ENCODE results near the gene PHETA1.

DNA sequence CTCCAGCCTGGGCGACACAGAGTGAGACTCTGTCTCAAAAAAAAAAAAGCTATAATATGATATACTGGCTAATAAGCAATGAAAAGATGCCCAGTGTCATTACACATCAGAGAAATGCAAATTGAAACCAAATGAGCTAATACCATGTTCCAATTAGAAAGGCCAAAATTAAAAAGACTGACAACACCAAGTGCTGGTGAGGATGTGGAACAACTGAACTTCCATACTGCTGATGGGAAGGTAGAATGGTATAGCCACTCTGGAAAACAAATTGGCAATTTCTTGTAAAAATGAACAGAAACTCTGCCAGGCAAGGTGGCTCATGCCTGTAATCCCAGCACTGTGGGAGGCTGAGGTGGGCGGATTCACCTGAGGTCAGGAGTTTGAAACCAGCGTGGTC lies 8.5 kb upstream of the PHETA1 start:
- no peak for TF ChIP-seq RAD21 (IDR thresholded peaks at IDR 0.05; ENCODE audit: low read length)
- TF ChIP-seq, protein P1, sequence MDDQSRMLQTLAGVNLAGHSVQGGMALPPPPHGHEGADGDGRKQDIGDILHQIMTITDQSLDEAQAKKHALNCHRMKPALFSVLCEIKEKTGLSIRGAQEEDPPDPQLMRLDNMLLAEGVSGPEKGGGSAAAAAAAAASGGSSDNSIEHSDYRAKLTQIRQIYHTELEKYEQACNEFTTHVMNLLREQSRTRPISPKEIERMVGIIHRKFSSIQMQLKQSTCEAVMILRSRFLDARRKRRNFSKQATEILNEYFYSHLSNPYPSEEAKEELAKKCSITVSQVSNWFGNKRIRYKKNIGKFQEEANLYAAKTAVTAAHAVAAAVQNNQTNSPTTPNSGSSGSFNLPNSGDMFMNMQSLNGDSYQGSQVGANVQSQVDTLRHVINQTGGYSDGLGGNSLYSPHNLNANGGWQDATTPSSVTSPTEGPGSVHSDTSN (IDR thresholded peaks at IDR 0.05), result no peak
- TF ChIP-seq, protein P2, sequence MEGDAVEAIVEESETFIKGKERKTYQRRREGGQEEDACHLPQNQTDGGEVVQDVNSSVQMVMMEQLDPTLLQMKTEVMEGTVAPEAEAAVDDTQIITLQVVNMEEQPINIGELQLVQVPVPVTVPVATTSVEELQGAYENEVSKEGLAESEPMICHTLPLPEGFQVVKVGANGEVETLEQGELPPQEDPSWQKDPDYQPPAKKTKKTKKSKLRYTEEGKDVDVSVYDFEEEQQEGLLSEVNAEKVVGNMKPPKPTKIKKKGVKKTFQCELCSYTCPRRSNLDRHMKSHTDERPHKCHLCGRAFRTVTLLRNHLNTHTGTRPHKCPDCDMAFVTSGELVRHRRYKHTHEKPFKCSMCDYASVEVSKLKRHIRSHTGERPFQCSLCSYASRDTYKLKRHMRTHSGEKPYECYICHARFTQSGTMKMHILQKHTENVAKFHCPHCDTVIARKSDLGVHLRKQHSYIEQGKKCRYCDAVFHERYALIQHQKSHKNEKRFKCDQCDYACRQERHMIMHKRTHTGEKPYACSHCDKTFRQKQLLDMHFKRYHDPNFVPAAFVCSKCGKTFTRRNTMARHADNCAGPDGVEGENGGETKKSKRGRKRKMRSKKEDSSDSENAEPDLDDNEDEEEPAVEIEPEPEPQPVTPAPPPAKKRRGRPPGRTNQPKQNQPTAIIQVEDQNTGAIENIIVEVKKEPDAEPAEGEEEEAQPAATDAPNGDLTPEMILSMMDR (IDR thresholded peaks at IDR 0.05), result no peak
- no peak for TF ChIP-seq YY1 (IDR thresholded peaks at IDR 0.05; ENCODE audit: low read depth)
- no peak for TF ChIP-seq MXI1 (IDR thresholded peaks at IDR 0.05; ENCODE audit: low read depth, low read length)
- TF ChIP-seq MEF2A (IDR thresholded peaks at IDR 0.05; ENCODE audit: borderline replicate concordance, low read depth), result no peak
- TF ChIP-seq POLR2AphosphoS5 (IDR thresholded peaks at IDR 0.05; ENCODE audit: low read depth, low read length), result no peak
- no peak for TF ChIP-seq EP300 (IDR thresholded peaks at IDR 0.05; ENCODE audit: borderline replicate concordance in 1 of 2, low read depth in 1 of 2, low read length in 1 of 2)
- TF ChIP-seq, protein P3, sequence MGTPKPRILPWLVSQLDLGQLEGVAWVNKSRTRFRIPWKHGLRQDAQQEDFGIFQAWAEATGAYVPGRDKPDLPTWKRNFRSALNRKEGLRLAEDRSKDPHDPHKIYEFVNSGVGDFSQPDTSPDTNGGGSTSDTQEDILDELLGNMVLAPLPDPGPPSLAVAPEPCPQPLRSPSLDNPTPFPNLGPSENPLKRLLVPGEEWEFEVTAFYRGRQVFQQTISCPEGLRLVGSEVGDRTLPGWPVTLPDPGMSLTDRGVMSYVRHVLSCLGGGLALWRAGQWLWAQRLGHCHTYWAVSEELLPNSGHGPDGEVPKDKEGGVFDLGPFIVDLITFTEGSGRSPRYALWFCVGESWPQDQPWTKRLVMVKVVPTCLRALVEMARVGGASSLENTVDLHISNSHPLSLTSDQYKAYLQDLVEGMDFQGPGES (IDR thresholded peaks at IDR 0.05; ENCODE audit: low read depth, low read length), result no peak
- TF ChIP-seq, protein P4, sequence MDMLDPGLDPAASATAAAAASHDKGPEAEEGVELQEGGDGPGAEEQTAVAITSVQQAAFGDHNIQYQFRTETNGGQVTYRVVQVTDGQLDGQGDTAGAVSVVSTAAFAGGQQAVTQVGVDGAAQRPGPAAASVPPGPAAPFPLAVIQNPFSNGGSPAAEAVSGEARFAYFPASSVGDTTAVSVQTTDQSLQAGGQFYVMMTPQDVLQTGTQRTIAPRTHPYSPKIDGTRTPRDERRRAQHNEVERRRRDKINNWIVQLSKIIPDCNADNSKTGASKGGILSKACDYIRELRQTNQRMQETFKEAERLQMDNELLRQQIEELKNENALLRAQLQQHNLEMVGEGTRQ (IDR thresholded peaks at IDR 0.05; ENCODE audit: borderline replicate concordance, low read depth, low read length), result no peak
